Effector memory CD4-positive, alpha-beta T cell (primary cell): ENCODE data around the gene ZBP1.

Source experiments
- DNase-seq, 3 donors: peaks; one replicate each; pipeline ENCODE4 v3.0.0-alpha.2; 2020
- H3K27ac ChIP-seq: 2 replicates; pipeline ENCODE4 v1.7.0; 2013; ENCODE audit warnings: mild to moderate bottlenecking, low read length, moderate library complexity; ENCODE audit not compliant: insufficient read depth, poor library complexity, severe bottlenecking
- H3K27me3 ChIP-seq: replicated peaks from 2 replicates; pipeline ENCODE4 v1.7.0; 2013; ENCODE audit warnings: mild to moderate bottlenecking, low read length; ENCODE audit not compliant: insufficient read depth, control insufficient read depth, poor library complexity, severe bottlenecking
- H3K36me3 ChIP-seq: 2 replicates; pipeline ENCODE4 v1.7.0; 2013; ENCODE audit warnings: mild to moderate bottlenecking, low read length, moderate library complexity; ENCODE audit not compliant: control insufficient read depth, insufficient read depth
- H3K4me1 ChIP-seq: 2 replicates; pipeline ENCODE4 v1.7.0; 2013; ENCODE audit warnings: low read length, mild to moderate bottlenecking; ENCODE audit not compliant: control insufficient read depth, insufficient read depth, poor library complexity, severe bottlenecking
- H3K4me3 ChIP-seq: 2 replicates; pipeline ENCODE4 v1.7.0; 2013; ENCODE audit warnings: low read length, low read depth, mild to moderate bottlenecking; ENCODE audit not compliant: insufficient read depth, poor library complexity, severe bottlenecking
- H3K9me3 ChIP-seq: 2 replicates; pipeline ENCODE4 v1.7.0; 2013; ENCODE audit warnings: mild to moderate bottlenecking, low read length, moderate library complexity; ENCODE audit not compliant: control insufficient read depth

Gene ZBP1

GRCh38 chr20:57652606-57653545 lies 32.6 kb upstream of the ZBP1 start:
- Histone ChIP-seq H3K36me3 (no peaks in the 10 kb centered on the region), H3K27me3 (no peaks in the 10 kb centered on the region), H3K9me3 (no peaks in the 10 kb centered on the region), H3K4me3 (no peak overlapping the region), H3K27ac (no peak overlapping the region), H3K4me1 (peaks cover 9% of the 10 kb centered on the region)
- no peak for DNase-seq

- Histone ChIP-seq H3K27me3 (no peaks in the 10 kb centered on the region), H3K9me3 (no peaks in the 10 kb centered on the region), H3K4me3 (no peak overlapping the region), H3K36me3 (no peaks in the 10 kb centered on the region), H3K27ac (no peak overlapping the region), H3K4me1 (peaks cover under 1% of the 10 kb centered on the region)
- DNase-seq, result no peak
These were observed 31.8 kb upstream of the ZBP1 start for GRCh38 chr20:57651881-57652605.

- no peak for DNase-seq
- H3K9me3 ChIP-seq, result no peaks in the 10 kb centered on the region
- H3K36me3 ChIP-seq, result no peaks in the 10 kb centered on the region
- H3K4me1 ChIP-seq, result no peaks in the 10 kb centered on the region
- no peaks in the 10 kb centered on the region for H3K27me3 ChIP-seq
- H3K4me3 ChIP-seq, result no peak overlapping the region
- H3K27ac ChIP-seq, result no peak overlapping the region
These were observed 30.7 kb upstream of the ZBP1 start for GRCh38 chr20:57650756-57651483.

- H3K27ac ChIP-seq, result no peak overlapping the region
- no peaks in the 10 kb centered on the region for H3K9me3 ChIP-seq
- no peak for DNase-seq
- no peak overlapping the region for H3K4me3 ChIP-seq
- no peaks in the 10 kb centered on the region for H3K27me3 ChIP-seq
- H3K4me1 ChIP-seq, result no peaks in the 10 kb centered on the region
- no peaks in the 10 kb centered on the region for H3K36me3 ChIP-seq
These were observed 30.0 kb upstream of the ZBP1 start for GRCh38 chr20:57650266-57650665.

GRCh38 chr20:57649617-57650015 lies 29.4 kb upstream of the ZBP1 start:
- H3K9me3 ChIP-seq, result no peaks in the 10 kb centered on the region
- H3K4me3 ChIP-seq, result no peak overlapping the region
- no peaks in the 10 kb centered on the region for H3K36me3 ChIP-seq
- no peak for DNase-seq
- no peaks in the 10 kb centered on the region for H3K27me3 ChIP-seq
- no peak overlapping the region for H3K27ac ChIP-seq
- H3K4me1 ChIP-seq, result no peaks in the 10 kb centered on the region

- Histone ChIP-seq H3K27me3 (no peaks in the 10 kb centered on the region), H3K4me3 (no peak overlapping the region), H3K27ac (no peak overlapping the region), H3K36me3 (no peaks in the 10 kb centered on the region), H3K9me3 (no peaks in the 10 kb centered on the region), H3K4me1 (no peaks in the 10 kb centered on the region)
- DNase-seq, result no peak
These were observed 28.8 kb upstream of the ZBP1 start for GRCh38 chr20:57648878-57649616.

GRCh38 chr20:57647933-57648785 lies 27.9 kb upstream of the ZBP1 start:
- Histone ChIP-seq H3K27me3 (no peaks in the 10 kb centered on the region), H3K4me3 (no peak overlapping the region), H3K27ac (no peak overlapping the region), H3K4me1 (no peaks in the 10 kb centered on the region), H3K36me3 (no peaks in the 10 kb centered on the region), H3K9me3 (no peaks in the 10 kb centered on the region)
- DNase-seq, result no peak

- DNase-seq, result no peak
- Histone ChIP-seq H3K36me3 (no peaks in the 10 kb centered on the region), H3K9me3 (no peaks in the 10 kb centered on the region), H3K4me1 (no peaks in the 10 kb centered on the region), H3K4me3 (no peak overlapping the region), H3K27ac (no peak overlapping the region), H3K27me3 (no peaks in the 10 kb centered on the region)
These were observed 27.0 kb upstream of the ZBP1 start for GRCh38 chr20:57647006-57647932.
